Loucy (cell line): ENCODE data around the gene MAP1A.

Experiments used
- CTCF ChIP-seq: fragments of 200-600 bp; sonication (generic); conservative IDR thresholded peaks from 2 replicates; pipeline ENCODE4 v1.5.1; 2014; ENCODE audit warnings: mild to moderate bottlenecking, antibody characterized with exemption, low read length
- EZH2phosphoT487 ChIP-seq: fragments of 200-600 bp; IDR thresholded peaks from 2 replicates; pipeline ENCODE4 v1.6.1; 2018; ENCODE audit warnings: antibody characterized with exemption, mild to moderate bottlenecking, moderate library complexity, borderline replicate concordance

GRCh38 chr15:43483297-43484128 is 33.9 kb upstream of the MAP1A start:
- TF ChIP-seq CTCF, result peak; percentile 75
- no peak for TF ChIP-seq EZH2phosphoT487
